NT2/D1 (cell line): Measurements from ENCODE around the gene GNAO1.

Experiments
- DNase-seq: peaks from one replicate; pipeline ENCODE4 v3.0.0-alpha.2; 2011; ENCODE audit warnings: low read depth, low spot score
- H3K27me3 ChIP-seq: 2 replicates; pipeline ENCODE4 v1.6.0; 2011; ENCODE audit warnings: mild to moderate bottlenecking; ENCODE audit not compliant: insufficient read length, insufficient read depth
- H3K36me3 ChIP-seq: 2 replicates; pipeline ENCODE4 v1.6.1; 2011; ENCODE audit warnings: mild to moderate bottlenecking, low read length, mixed read lengths; ENCODE audit not compliant: insufficient read depth, insufficient read length
- H3K4me1 ChIP-seq: 2 replicates; pipeline ENCODE4 v1.5.1; 2011; ENCODE audit not compliant: insufficient read depth, insufficient read length
- H3K4me3 ChIP-seq: 2 replicates; pipeline ENCODE4 v1.5.1; 2011; ENCODE audit warnings: low read depth; ENCODE audit not compliant: insufficient read length
- H3K9ac ChIP-seq: 2 replicates; pipeline ENCODE4 v1.6.0; 2011; ENCODE audit warnings: low read depth; ENCODE audit not compliant: insufficient read length
- H3K9me3 ChIP-seq: 2 replicates; pipeline ENCODE4 v1.5.1; 2011; ENCODE audit warnings: mild to moderate bottlenecking, low read length; ENCODE audit not compliant: insufficient read depth
- SUZ12 ChIP-seq: IDR thresholded peaks from 2 replicates; pipeline ENCODE4 v1.6.1; 2011; ENCODE audit not compliant: insufficient read length, insufficient read depth; ENCODE audit errors: extremely low read depth
- YY1 ChIP-seq: IDR thresholded peaks from 2 replicates; pipeline ENCODE4 v1.6.1; 2011; ENCODE audit not compliant: insufficient read length, insufficient read depth
- ZNF274 ChIP-seq: IDR thresholded peaks from 2 replicates; pipeline ENCODE4 v1.6.1; 2011; ENCODE audit warnings: mild to moderate bottlenecking, low read depth, low read length

Gene GNAO1

GRCh38 chr16:56174411-56174810 lies 16.9 kb upstream of the GNAO1 start:
- Histone ChIP-seq H3K9ac (no peak overlapping the region), H3K9me3 (peaks cover 10% of the 10 kb centered on the region), H3K4me3 (no peak overlapping the region), H3K36me3 (no peaks in the 10 kb centered on the region), H3K27me3 (no peaks in the 10 kb centered on the region), H3K4me1 (no peaks in the 10 kb centered on the region)
- DNase-seq: no peak
- TF ChIP-seq SUZ12: no peak
- no peak for TF ChIP-seq YY1
- TF ChIP-seq ZNF274: no peak

- H3K27me3 ChIP-seq: peaks cover 2% of the 10 kb centered on the region
- no peak for TF ChIP-seq ZNF274
- no peak for TF ChIP-seq YY1
- no peak for TF ChIP-seq SUZ12
- peaks cover 17% of the 10 kb centered on the region for H3K9me3 ChIP-seq
- H3K4me3 ChIP-seq: no peak overlapping the region
- DNase-seq: no peak
- H3K36me3 ChIP-seq: no peaks in the 10 kb centered on the region
- H3K4me1 ChIP-seq: no peaks in the 10 kb centered on the region
- H3K9ac ChIP-seq: no peak overlapping the region
Observed at GRCh38 chr16:56181401-56181800, 9.9 kb upstream of the GNAO1 start.

DNA sequence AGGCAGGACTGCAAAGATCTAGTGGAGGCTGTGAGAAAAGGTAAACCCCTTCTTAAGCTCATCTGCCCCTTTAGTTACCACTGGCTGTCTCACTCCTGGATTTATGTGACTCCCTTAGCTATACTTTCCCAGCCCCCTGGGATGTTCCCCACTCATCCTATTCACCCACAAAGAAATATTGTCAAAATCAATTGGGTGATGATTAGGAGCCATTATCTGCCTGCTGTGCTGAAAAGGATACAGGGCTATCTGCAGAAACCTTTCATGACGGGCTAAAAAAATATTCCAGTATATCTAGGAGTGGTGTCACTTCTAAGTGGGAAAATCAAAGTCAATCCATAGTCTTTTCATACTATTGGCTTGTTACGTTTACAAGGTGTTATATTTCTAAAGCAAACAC lies 8.0 kb upstream of the GNAO1 start:
- H3K4me1 ChIP-seq: no peaks in the 10 kb centered on the region
- TF ChIP-seq ZNF274 (no peak), YY1 (no peak), SUZ12 (no peak)
- H3K9me3 ChIP-seq: peaks cover 17% of the 10 kb centered on the region
- DNase-seq: no peak
- no peaks in the 10 kb centered on the region for H3K36me3 ChIP-seq
- H3K9ac ChIP-seq: no peak overlapping the region
- H3K4me3 ChIP-seq: no peak overlapping the region
- peaks cover 5% of the 10 kb centered on the region for H3K27me3 ChIP-seq

GRCh38 chr16:56190048-56190676 lies 1.1 kb upstream of the GNAO1 start:
- TF ChIP-seq SUZ12 (no peak), YY1 (no peak), ZNF274 (no peak)
- Histone ChIP-seq H3K4me3 (peak overlapping the region; percentile 41), H3K9ac (peak overlapping the region; percentile 66), H3K36me3 (no peaks in the 10 kb centered on the region), H3K9me3 (no peaks in the 10 kb centered on the region), H3K27me3 (peaks cover 42% of the 10 kb centered on the region), H3K4me1 (no peaks in the 10 kb centered on the region)
- no peak for DNase-seq

DNA sequence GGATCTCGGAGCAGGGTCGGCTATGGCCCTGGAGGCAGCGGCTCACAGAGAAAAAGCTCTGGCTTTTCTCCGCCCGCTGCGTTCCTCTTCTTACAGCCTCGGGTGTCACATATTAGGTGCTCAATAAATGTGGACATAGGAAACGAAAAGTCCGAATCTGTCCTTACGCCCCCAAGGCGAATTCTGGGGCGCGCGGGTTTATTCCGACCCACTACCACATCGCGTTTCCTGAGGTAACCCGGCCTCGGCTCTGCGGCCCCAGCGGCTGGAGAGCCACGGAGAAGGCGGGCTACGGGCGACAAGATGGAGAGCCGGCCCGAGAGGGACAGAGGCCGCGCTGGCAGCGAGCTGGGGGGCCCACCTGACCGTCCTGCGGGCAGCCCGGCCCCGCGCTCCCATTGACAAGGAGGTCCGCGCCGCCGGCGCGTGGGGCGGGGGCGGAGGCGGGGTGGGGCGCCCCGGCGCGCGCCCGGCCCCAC lies 573 bp upstream of the GNAO1 start:
- peak overlapping the region; percentile 66 for H3K9ac ChIP-seq

DNA sequence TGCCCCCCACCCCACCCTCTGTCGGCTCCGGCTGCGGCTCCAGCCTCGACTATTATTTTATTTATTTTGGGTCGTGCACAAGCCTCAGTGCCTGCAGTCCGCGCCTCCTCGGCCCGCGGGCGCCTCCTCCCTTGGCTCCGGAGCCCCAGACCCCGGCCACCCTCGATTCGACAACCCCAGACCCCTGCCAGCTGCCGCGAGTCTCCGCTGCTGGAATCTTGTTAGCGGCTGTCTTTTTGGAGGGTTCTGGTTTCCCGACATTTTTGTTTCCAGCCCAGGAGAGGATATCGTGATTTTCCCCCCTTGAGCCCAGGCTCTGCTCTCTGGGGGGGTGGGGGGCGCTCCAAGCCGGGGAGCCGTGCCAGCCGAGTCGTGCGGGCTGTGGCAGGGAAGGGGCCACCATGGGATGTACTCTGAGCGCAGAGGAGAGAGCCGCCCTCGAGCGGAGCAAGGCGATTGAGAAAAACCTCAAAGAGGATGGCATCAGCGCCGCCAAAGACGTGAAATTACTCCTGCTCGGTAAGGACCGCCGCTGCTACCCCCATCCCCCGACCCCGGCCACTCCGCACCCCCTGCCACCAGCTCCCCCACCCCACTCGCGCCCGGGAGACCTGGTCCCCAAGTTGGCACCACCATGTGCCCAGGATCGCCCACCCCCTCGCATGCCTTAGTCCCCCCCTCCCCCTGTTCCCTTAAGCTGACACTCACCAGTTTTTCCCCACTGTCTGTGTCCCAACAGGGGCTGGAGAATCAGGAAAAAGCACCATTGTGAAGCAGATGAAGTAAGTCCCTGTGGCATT lies 746 bp downstream of the GNAO1 start:
- H3K4me1 ChIP-seq: no peaks in the 10 kb centered on the region
- no peaks in the 10 kb centered on the region for H3K9me3 ChIP-seq
- TF ChIP-seq YY1 (no peak), SUZ12 (no peak), ZNF274 (no peak)
- peak overlapping the region; percentile 41 for H3K4me3 ChIP-seq
- peaks cover 40% of the 10 kb centered on the region for H3K27me3 ChIP-seq
- no peaks in the 10 kb centered on the region for H3K36me3 ChIP-seq
- no peak for DNase-seq
- H3K9ac ChIP-seq: peak overlapping the region; percentile 83

More for the DNA sequence above, 573 bp upstream of the GNAO1 start:
- DNase-seq: no peak
- Histone ChIP-seq H3K9me3 (no peaks in the 10 kb centered on the region), H3K36me3 (no peaks in the 10 kb centered on the region), H3K4me3 (peak overlapping the region; percentile 41), H3K4me1 (no peaks in the 10 kb centered on the region), H3K27me3 (peaks cover 42% of the 10 kb centered on the region)
- TF ChIP-seq ZNF274: no peak
- no peak for TF ChIP-seq YY1
- TF ChIP-seq SUZ12: no peak

- H3K4me1 ChIP-seq: no peaks in the 10 kb centered on the region
- no peaks in the 10 kb centered on the region for H3K9me3 ChIP-seq
- DNase-seq: no peak
- TF ChIP-seq ZNF274: no peak
- no peak overlapping the region for H3K9ac ChIP-seq
- H3K27me3 ChIP-seq: peaks cover 40% of the 10 kb centered on the region
- H3K4me3 ChIP-seq: no peak overlapping the region
- no peaks in the 10 kb centered on the region for H3K36me3 ChIP-seq
Observed at GRCh38 chr16:56192635-56192945, 1.3 kb downstream of the GNAO1 start.
